WTC11 (cell line): ENCODE measurements around the gene SLC11A1. TPM values are rescaled to one million over a fixed set of nuclear protein-coding genes. Genes with fewer than 3 reads are reported as not detected.

ENCODE experiments used
- ATAC-seq: fragments of 200-7000 bp; cut with Tn5 transposase; 2 replicates; pipeline ENCODE4 v1.10.0; 2021; ENCODE audit warnings: mild to moderate bottlenecking, moderate library complexity
- CTCF ChIA-PET: fragments of 300-600 bp; sonication (Branson Sonifier 250); formaldehyde crosslinking; loops from one replicate; lab custom pipeline; 2021; ENCODE audit warnings: antibody characterized with exemption; lab: Charles Lee
- POLR2A ChIA-PET: fragments of 350-600 bp; sonication (Branson Sonifier 250); formaldehyde crosslinking; loops from one replicate; lab custom pipeline; 2021; ENCODE audit warnings: antibody characterized with exemption; lab: Charles Lee
- DNase-seq: peaks from one replicate; pipeline ENCODE4 v3.0.0; 2021; ENCODE audit warnings: low spot score
- H3K27ac Mint-ChIP-seq: 2 replicates; pipeline ENCODE4 v1.8.0; 2021; ENCODE audit warnings: mixed read lengths
- H3K27me3 Mint-ChIP-seq: 2 replicates; pipeline ENCODE4 v1.8.0; 2021; ENCODE audit warnings: low read depth, mild to moderate bottlenecking, moderate library complexity, mixed read lengths
- H3K36me3 Mint-ChIP-seq: 2 replicates; pipeline ENCODE4 v1.8.0; 2021; ENCODE audit warnings: mixed read lengths
- H3K4me1 Mint-ChIP-seq: 2 replicates; pipeline ENCODE4 v1.8.0; 2022; ENCODE audit warnings: mixed read lengths
- H3K4me3 Mint-ChIP-seq: 2 replicates; pipeline ENCODE4 v1.8.0; 2021; ENCODE audit warnings: mild to moderate bottlenecking, moderate library complexity, mixed read lengths
- H3K9me3 Mint-ChIP-seq: 2 replicates; pipeline ENCODE4 v1.8.0; 2021; ENCODE audit warnings: mixed read lengths
- ATF6 ChIP-seq: sonication (generic); formaldehyde crosslinking; IDR thresholded peaks from 2 replicates; pipeline ENCODE4 v1.8.1; 2023; ENCODE audit warnings: mild to moderate bottlenecking, missing genetic modification reagents
- CBFB ChIP-seq: sonication (generic); formaldehyde crosslinking; IDR thresholded peaks from 2 replicates; pipeline ENCODE4 v1.8.1; 2022; ENCODE audit warnings: mild to moderate bottlenecking, low read depth, missing genetic modification reagents
- CREM ChIP-seq: sonication (generic); formaldehyde crosslinking; IDR thresholded peaks from 2 replicates; pipeline ENCODE4 v1.8.1; 2022; ENCODE audit warnings: mild to moderate bottlenecking, missing genetic modification reagents, moderate library complexity
- E2F1 ChIP-seq: sonication (generic); formaldehyde crosslinking; IDR thresholded peaks from 2 replicates; pipeline ENCODE4 v1.8.0; 2022; ENCODE audit warnings: mild to moderate bottlenecking, missing genetic modification reagents
- E2F4 ChIP-seq: sonication (generic); formaldehyde crosslinking; IDR thresholded peaks from 2 replicates; pipeline ENCODE4 v1.8.1; 2022; ENCODE audit warnings: low read depth, mild to moderate bottlenecking, moderate library complexity, missing genetic modification reagents, borderline replicate concordance
- IRF1 ChIP-seq: sonication (generic); formaldehyde crosslinking; IDR thresholded peaks from 2 replicates; pipeline ENCODE4 v1.8.0; 2023; ENCODE audit warnings: missing genetic modification reagents
- IRF2 ChIP-seq: sonication (generic); formaldehyde crosslinking; IDR thresholded peaks from 2 replicates; pipeline ENCODE4 v1.8.0; 2022; ENCODE audit warnings: low read depth, missing genetic modification reagents, borderline replicate concordance
- KAT7 ChIP-seq: sonication (generic); formaldehyde crosslinking; IDR thresholded peaks from 2 replicates; pipeline ENCODE4 v1.8.1; 2023; ENCODE audit warnings: missing genetic modification reagents, mild to moderate bottlenecking, borderline replicate concordance
- MAX ChIP-seq: sonication (generic); formaldehyde crosslinking; IDR thresholded peaks from 2 replicates; pipeline ENCODE4 v1.8.0; 2022; ENCODE audit warnings: mild to moderate bottlenecking, missing genetic modification reagents
- NR1H2 ChIP-seq: sonication (generic); formaldehyde crosslinking; IDR thresholded peaks from 2 replicates; pipeline ENCODE4 v1.9.0; 2021; ENCODE audit warnings: mild to moderate bottlenecking, moderate library complexity, missing genetic modification reagents
- OVOL2 ChIP-seq: fragments of 250-450 bp; sonication (Bioruptor Pico); IDR thresholded peaks from 2 replicates; pipeline ENCODE4 v1.9.0; 2021; ENCODE audit warnings: mild to moderate bottlenecking, borderline replicate concordance
- PREB ChIP-seq: sonication (generic); formaldehyde crosslinking; IDR thresholded peaks from 2 replicates; pipeline ENCODE4 v1.8.1; 2022; ENCODE audit warnings: mild to moderate bottlenecking, missing genetic modification reagents, moderate library complexity, borderline replicate concordance
- ZNF138 ChIP-seq: sonication (generic); formaldehyde crosslinking; conservative IDR thresholded peaks from 2 replicates; pipeline ENCODE4 v1.8.1; 2022; ENCODE audit warnings: mild to moderate bottlenecking, moderate library complexity, missing genetic modification reagents
- ZNF281 ChIP-seq: sonication (generic); formaldehyde crosslinking; IDR thresholded peaks from 2 replicates; pipeline ENCODE4 v1.8.0; 2023; ENCODE audit warnings: mild to moderate bottlenecking, missing genetic modification reagents
- ZNF425 ChIP-seq: fragments of 250-450 bp; sonication (Bioruptor Pico); conservative IDR thresholded peaks from 2 replicates; pipeline ENCODE4 v1.9.0; 2021; ENCODE audit warnings: mild to moderate bottlenecking
- ZNF512 ChIP-seq: sonication (generic); formaldehyde crosslinking; IDR thresholded peaks from 2 replicates; pipeline ENCODE4 v1.8.1; 2022; ENCODE audit warnings: missing genetic modification reagents, borderline replicate concordance
- total RNA-seq: library from RNA; stranded (reverse); gene quantifications from 3 replicates; pipeline ENCODE4 v1.2.3, GENCODE V29; 2021

Gene SLC11A1
- total RNA-seq, 1 experiment from 2014 or later: 0.31 TPM

GRCh38 chr2:218434456-218434855 lies 52.4 kb downstream of the SLC11A1 start (continued):
- TF ChIP-seq ZNF281 (CRISPR knock-in tag) (no peak), E2F4 (CRISPR knock-in tag) (no peak), OVOL2 (CRISPR knock-in tag) (no peak), KAT7 (CRISPR knock-in tag) (no peak)

GRCh38 chr2:218435003-218435982 lies 53.2 kb downstream of the SLC11A1 start:
- TF ChIP-seq CBFB (CRISPR knock-in tag): no peak
- TF ChIP-seq PREB (CRISPR knock-in tag): no peak
- no peak for TF ChIP-seq MAX (CRISPR knock-in tag)
- no peak for TF ChIP-seq IRF1 (CRISPR knock-in tag)
- no peak for TF ChIP-seq ZNF138 (CRISPR knock-in tag)
- Mint-ChIP-seq H3K27me3 (no peaks in the 10 kb centered on the region), H3K9me3 (no peaks in the 10 kb centered on the region), H3K27ac (no peak overlapping the region), H3K4me3 (no peak overlapping the region), H3K36me3 (no peaks in the 10 kb centered on the region), H3K4me1 (no peaks in the 10 kb centered on the region)
- DNase-seq: no peak
- POLR2A ChIA-PET: interaction anchor here (1.1 kb wide), 1 partner anchor 19 kb away, joined by 4 read pairs; no protein-coding TSS in a partner anchor
- CTCF ChIA-PET: no interaction called here
- ATAC-seq: no peak

- no peaks in the 10 kb centered on the region for H3K36me3 Mint-ChIP-seq
- no peaks in the 10 kb centered on the region for H3K9me3 Mint-ChIP-seq
- no peak overlapping the region for H3K4me3 Mint-ChIP-seq
- no peak overlapping the region for H3K27ac Mint-ChIP-seq
- no peaks in the 10 kb centered on the region for H3K4me1 Mint-ChIP-seq
- H3K27me3 Mint-ChIP-seq: no peaks in the 10 kb centered on the region
- POLR2A ChIA-PET: interaction anchor here (0.6 kb wide), 1 partner anchor 993 kb away, joined by 7 read pairs; no protein-coding TSS in a partner anchor
- no peak for DNase-seq
- ATAC-seq: no peak
- CTCF ChIA-PET: no interaction called here
- no peak for TF ChIP-seq CREM
- TF ChIP-seq ATF6 (CRISPR knock-in tag): no peak
- no peak for TF ChIP-seq E2F1 (CRISPR knock-in tag)
- no peak for TF ChIP-seq IRF2
- TF ChIP-seq ZNF512 (CRISPR knock-in tag): no peak
- no peak for TF ChIP-seq ZNF425
- no peak for TF ChIP-seq OVOL2 (CRISPR knock-in tag)
- TF ChIP-seq NR1H2 (CRISPR knock-in tag): no peak
These were observed 54.9 kb downstream of the SLC11A1 start for GRCh38 chr2:218436992-218437391.
